OCI-LY1 (cell line): Measurements from ENCODE around the gene ZNF804B.

Source experiments
- CTCF ChIP-seq: fragments of 200-600 bp; sonication (generic), shearing (Covaris generic); IDR thresholded peaks from 2 replicates; pipeline ENCODE4 v1.5.1; 2017; ENCODE audit warnings: mild to moderate bottlenecking, antibody characterized with exemption, low read length, moderate library complexity, mixed read lengths
- EZH2 ChIP-seq: fragments of 200-600 bp; sonication (generic), shearing (Covaris generic); IDR thresholded peaks from 2 replicates; pipeline ENCODE4 v1.8.0; 2017; ENCODE audit warnings: borderline replicate concordance, mixed run types, mild to moderate bottlenecking, antibody characterized with exemption, low read length, moderate library complexity, mixed read lengths

GRCh38 chr7:88910516-88910915 lies 151.0 kb downstream of the ZNF804B start:
- no peak for TF ChIP-seq CTCF
- TF ChIP-seq EZH2: no peak
